Right ventricle myocardium inferior (tissue), 1 donor: ENCODE data around the gene ETNK2. TPM values are rescaled to one million over a fixed set of nuclear protein-coding genes. Genes with fewer than 3 reads are reported as not detected.
"Not testable (repeated sequence)": the region's sequence is repeated elsewhere in the genome, so short reads cannot be mapped to it uniquely, and the experiment has no call there.

ENCODE experiments used
- ATAC-seq: fragments of 200-7000 bp; cut with Tn5 transposase; one replicate; pipeline ENCODE4 v1.9.1; 2020; ENCODE audit warnings: mild to moderate bottlenecking, moderate library complexity
- DNase-seq: peaks from one replicate; pipeline ENCODE4 v3.0.0; 2021; ENCODE audit errors: missing footprints
- intact Hi-C: fragments of 100-400 bp; cut with DNase I; formaldehyde crosslinking; loops from one replicate; pipeline ENCODE4 v1.11.0; 2022
- total RNA-seq: library from RNA; stranded (reverse); fragmentation: NEBNext Ultra II Directional; extraction: Animal tissue kit (Norgen Biotek cat#: 25700); gene quantifications from one replicate; pipeline ENCODE4 v1.2.1, GENCODE V29; 2021
- donor health status: DM: no; HTN: yes; CAD: no; lungs with severe emphysema.

Gene ETNK2
- total RNA-seq, 1 donor from 2014 or later: 5.3 TPM

DNA sequence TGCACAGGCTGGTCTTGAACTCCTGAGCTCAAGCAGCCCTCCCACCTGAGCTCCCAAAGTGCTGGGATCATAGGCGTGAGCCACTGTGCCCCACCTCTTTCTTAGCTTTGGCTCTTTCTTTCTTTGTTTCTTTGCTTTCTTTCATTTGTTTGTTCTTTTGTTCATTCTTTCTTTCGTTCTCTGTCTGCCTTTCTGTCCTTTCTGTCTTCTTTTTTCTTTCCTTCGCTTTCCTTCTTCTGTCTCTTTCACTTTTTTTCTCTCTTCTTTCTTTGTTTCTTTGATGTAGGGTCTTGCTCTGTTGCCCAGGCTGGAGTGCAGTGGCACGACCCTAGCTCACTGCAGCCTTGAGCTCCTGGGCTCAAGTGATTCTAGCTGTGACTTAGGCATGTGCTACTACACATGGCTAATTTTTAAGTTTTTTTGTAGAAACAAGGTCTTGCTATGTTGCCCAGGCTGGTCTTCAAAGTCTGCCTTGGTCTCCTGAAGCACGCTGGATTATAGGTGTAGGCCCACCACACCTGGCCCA, 60.0 kb downstream of the ETNK2 start:
- intact Hi-C loops: no loop called here
- DNase-seq (no peak), ATAC-seq (no peak)

DNA sequence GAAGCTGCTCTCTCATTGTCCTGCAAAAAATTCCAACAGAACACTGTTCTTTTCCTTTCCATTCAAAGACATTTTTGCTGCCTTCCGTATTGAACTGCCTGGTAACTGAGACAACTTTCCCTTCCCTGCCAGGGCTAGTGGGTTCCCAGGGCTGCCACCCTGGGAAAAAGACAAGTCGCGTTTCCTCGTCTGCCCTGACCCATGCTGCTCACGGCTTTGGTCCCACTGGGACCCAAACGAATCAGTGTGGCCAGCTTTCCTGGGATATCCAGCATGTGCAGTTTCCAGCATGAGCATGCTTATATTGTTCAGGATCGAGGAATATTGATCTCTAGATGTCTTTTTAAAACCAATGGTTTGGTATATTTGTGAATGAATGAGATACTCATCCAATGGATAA, 60.8 kb downstream of the ETNK2 start:
- DNase-seq (no peak), ATAC-seq (no peak)
- intact Hi-C loops: no loop called here

DNA sequence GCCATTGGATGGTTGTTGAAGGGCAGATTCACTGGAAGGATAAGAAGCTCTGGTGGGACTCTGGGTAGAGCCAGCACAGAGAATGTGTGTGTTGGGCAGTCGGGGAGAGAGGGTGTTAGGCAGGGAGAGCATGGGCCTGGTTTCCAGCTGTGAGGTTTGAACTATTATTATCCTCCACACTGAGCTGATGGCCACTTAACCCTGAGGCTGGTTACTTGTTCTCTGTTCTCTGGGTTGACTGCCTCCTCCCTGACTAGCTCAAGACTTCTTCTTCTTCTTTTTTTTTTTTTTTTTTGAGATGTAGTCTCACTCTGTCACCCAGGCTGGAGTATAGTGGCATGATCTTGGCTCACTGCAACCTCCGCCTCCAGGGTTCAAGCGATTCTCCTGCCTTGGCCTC, 61.7 kb downstream of the ETNK2 start:
- intact Hi-C loops, DNase-seq, ATAC-seq: not testable (repeated sequence)

- ATAC-seq (peak; percentile 46), DNase-seq (no peak)
- intact Hi-C loops: no loop called here
Measured at GRCh38 chr1:204089044-204089751, 62.6 kb downstream of the ETNK2 start.

GRCh38 chr1:204088596-204088995, 63.2 kb downstream of the ETNK2 start:
- ATAC-seq (no peak), DNase-seq (no peak)
- intact Hi-C loops: no loop called here

- ATAC-seq: no peak
- no peak for DNase-seq
- intact Hi-C loops: no loop called here
Measured at GRCh38 chr1:204087893-204088528, 63.8 kb downstream of the ETNK2 start.

DNA sequence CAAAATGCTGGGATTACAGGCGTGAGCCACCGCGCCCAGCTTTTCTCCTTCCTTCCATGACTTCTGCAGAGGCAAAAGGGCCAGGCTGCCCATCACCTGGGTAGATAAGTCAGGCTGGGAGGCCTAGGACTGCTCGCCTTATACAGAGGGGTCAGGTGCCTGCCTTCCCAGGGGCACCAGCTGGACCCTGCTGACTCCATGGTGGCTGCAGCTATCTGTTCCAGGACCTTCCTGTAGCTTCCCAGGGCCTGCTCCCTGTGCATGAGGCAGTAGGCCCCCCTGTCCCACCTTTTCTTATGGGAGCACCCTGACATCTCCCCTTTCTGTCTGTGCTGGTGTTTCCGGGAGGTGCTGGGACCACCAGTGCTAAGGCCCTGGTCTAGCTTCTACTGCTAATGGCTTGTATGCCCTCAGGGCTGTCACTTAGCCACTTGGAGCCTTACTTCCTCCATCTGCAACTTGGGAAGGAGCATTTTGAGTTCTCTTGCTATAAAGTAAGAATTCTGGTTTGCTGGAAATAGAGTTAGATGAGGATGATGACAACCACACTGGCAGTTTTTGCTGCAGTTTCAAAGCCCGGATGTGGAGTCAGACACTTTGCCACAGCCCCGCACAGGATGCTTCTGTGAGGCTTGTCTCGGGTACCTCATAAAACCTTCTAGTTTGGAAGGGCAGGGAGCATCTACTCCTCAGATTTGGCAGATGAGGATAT, 64.5 kb downstream of the ETNK2 start:
- intact Hi-C loops: no loop called here
- DNase-seq: no peak
- no peak for ATAC-seq

DNA sequence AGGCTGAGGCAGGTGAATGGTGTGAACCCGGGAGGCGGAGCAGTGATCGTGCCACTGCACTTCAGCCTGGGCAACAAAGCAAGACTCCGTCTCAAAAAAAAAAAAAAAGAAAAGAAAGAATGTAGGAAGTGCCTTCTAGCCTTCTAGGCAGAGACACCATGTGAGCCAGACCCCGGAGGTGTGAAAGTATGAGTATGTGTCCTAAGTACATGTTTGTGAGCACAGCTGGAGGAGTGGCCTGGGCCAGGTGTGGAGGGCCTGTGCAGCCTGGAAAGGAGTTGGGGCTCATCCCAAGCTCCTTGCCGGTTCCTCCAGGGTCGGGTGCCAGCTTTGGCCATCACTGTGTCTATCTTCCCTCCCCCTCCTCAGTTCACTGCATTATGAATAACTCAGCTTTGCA, 66.0 kb downstream of the ETNK2 start:
- ATAC-seq (no peak), DNase-seq (no peak)
- intact Hi-C loops: no loop called here

GRCh38 chr1:204084247-204084772, 67.5 kb downstream of the ETNK2 start:
- ATAC-seq (peak; percentile 57), DNase-seq (no peak)
- intact Hi-C loops: no loop called here

DNA sequence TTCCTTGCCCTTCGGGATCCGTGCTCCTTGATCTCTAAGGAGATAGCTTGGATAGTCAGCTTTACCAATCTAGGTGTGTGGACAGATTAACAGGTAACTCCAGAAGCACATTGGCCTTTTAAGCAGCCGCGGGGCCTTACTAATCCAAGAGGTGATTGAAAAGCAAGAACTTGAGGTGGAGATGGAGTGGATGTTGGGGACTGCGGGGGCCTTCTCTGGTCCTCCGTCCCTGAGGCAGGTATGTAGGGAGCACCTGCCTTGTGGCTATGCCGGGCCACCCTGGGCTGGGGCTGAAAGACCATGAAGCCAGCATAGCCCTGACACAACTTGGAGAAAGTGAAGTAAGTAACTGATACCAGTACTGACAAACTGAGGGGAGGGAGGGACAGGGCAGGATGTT, 68.4 kb downstream of the ETNK2 start:
- ATAC-seq: no peak
- intact Hi-C loops: no loop called here

DNA sequence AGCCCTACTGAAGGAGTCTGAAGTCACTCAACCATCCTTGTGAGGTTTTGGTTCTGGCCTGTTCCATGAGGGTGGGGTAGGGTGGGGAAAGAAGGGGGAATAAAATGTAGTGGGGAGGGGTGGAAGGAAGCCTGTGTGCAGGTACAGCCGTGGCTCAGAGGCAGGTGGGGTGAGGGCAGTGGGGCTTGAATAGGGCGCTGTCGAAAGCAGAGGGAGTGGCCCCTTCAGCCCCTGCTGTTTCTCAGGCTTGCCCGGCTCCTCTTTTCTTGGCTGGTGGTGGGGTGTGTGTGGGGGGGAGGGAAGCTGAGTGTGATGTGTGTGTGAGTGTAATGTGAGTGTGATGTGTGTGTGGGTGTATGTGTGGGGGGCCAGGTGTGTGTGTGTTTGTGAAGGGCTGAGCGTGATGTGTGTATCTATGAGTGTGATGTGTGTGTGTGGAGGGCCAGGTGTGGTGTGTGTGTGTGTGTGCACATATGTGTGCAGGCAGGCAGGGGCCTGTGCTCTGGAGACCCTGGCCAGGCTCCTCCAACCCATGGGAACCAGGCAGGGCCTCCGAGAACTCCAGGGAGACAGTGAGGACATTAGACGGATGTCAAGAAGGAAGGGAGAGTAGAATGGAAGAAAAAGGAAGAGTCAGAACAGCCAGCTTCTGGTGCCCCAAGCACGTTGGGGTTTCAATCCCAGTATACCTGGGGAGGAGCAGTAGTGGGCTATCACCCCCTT, 69.9 kb downstream of the ETNK2 start:
- intact Hi-C loops: no loop called here
- no peak for ATAC-seq

More for the DNA sequence above, 68.4 kb downstream of the ETNK2 start:
- DNase-seq: no peak

DNA sequence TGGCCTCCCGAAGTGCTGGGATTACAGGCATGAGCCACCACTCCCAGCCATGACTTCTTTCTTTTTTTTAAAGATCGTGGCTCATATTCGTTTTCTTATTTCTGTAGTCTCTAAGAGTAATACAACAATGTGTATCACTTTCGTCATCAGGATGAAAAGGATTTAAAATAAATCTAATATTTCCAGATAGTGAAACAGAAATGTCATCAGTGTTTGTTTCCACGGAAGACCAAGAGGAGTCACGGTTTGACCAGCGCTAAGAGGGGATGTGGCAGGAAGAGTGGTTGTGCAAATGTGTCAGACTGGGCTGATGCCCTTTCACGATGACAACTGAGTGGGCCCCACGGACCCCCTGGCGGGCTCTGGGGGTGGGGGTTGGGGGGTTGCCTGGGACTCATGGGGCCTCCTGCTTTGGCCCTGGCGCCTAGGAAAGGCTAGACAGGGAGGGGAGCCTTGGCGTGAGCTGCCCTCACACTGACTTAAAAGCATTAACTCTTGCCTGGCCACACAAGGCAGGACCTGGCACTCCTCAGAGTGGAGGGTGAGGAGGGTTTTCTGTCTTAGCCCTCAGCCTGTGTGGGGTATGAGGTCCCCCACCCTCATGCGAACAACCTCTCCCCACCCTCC, 70.6 kb downstream of the ETNK2 start:
- DNase-seq: no peak
- intact Hi-C loops: no loop called here
- no peak for ATAC-seq

More for the DNA sequence above, 69.9 kb downstream of the ETNK2 start:
- DNase-seq: no peak

Other genes with a start within 250 kb of the ETNK2 start
- gene SOX13, start 78.9 kb downstream of the ETNK2 start, total RNA-seq: 12.1 TPM
- gene REN, start 14.3 kb upstream of the ETNK2 start, total RNA-seq: not detected
- not detected for gene KISS1, start 44.4 kb upstream of the ETNK2 start, total RNA-seq
- gene GOLT1A, start 61.9 kb upstream of the ETNK2 start, total RNA-seq: not detected
- gene PLEKHA6, start 207.9 kb upstream of the ETNK2 start, total RNA-seq: 18.7 TPM